ENCODE results near the gene PAK5.

Gene PAK5

GRCh38 chr20:9499126-9499899 is 339.6 kb downstream of the PAK5 start:
- DNase-seq (ENCODE audit: low spot score), result no peak

GRCh38 chr20:9498322-9498721 is 340.6 kb downstream of the PAK5 start:
- no peak for DNase-seq (ENCODE audit: low spot score)
- FAIRE-seq, result no peak

More at GRCh38 chr20:9499126-9499899, 339.6 kb downstream of the PAK5 start:
- no peak for FAIRE-seq

GRCh38 chr20:9496155-9496554 is 342.7 kb downstream of the PAK5 start:
- FAIRE-seq (no peak), DNase-seq (ENCODE audit: low spot score) (no peak)

GRCh38 chr20:9495701-9496100 is 343.2 kb downstream of the PAK5 start:
- FAIRE-seq (no peak), DNase-seq (ENCODE audit: low spot score) (no peak)

GRCh38 chr20:9493803-9494202 is 345.1 kb downstream of the PAK5 start:
- FAIRE-seq, result no peak
- DNase-seq (ENCODE audit: low spot score), result no peak

GRCh38 chr20:9492067-9492466 is 346.8 kb downstream of the PAK5 start:
- DNase-seq (ENCODE audit: low spot score) (no peak), FAIRE-seq (no peak)

- no peak for FAIRE-seq
- no peak for DNase-seq (ENCODE audit: low spot score)
Measured at GRCh38 chr20:9491324-9491723, 347.6 kb downstream of the PAK5 start.

GRCh38 chr20:9490631-9491030 is 348.2 kb downstream of the PAK5 start:
- FAIRE-seq (no peak), DNase-seq (ENCODE audit: low spot score) (no peak)

GRCh38 chr20:9490161-9490560 is 348.7 kb downstream of the PAK5 start:
- FAIRE-seq (no peak), DNase-seq (ENCODE audit: low spot score) (no peak)

- FAIRE-seq (no peak), DNase-seq (ENCODE audit: low spot score) (no peak)
Measured at GRCh38 chr20:9488063-9488462, 350.8 kb downstream of the PAK5 start.

Data from RCC 7860 (cell line).